Stimulated activated CD4-positive, alpha-beta T cell treated with anti-CD3 and anti-CD28 coated beads, Interleukin-1b, Interleukin-23, amount 100 ng/mL, for 1 hour (primary cell): ENCODE data around the gene RCAN1.
"Not testable (repeated sequence)": the region's sequence is repeated elsewhere in the genome, so short reads cannot be mapped to it uniquely, and the experiment has no call there.

Experiments
- DNase-seq, 2 donors: peaks; one replicate each; pipeline ENCODE4 v3.0.0-alpha.2; 2020; ENCODE audit warnings: low read depth in 2 of 2

The RCAN1 gene

GRCh38 chr21:34514576-34515115, 100.3 kb downstream of the RCAN1 start:
- no peak for DNase-seq

- no peak for DNase-seq
Measured at GRCh38 chr21:34513129-34513675, 101.7 kb downstream of the RCAN1 start.

GRCh38 chr21:34511787-34512455, 103.0 kb downstream of the RCAN1 start, which contains the start of gene KCNE1:
KCNE1 (minus strand) TSS chr21:34512210; CDS start chr21:34449634, 62,576 bp downstream.
- DNase-seq: no peak

GRCh38 chr21:34511181-34511580, 103.7 kb downstream of the RCAN1 start:
- no peak for DNase-seq

- peak in 1 of 2 donors; percentile 36 for DNase-seq
Measured at GRCh38 chr21:34510148-34511142, 104.5 kb downstream of the RCAN1 start.

- no peak for DNase-seq
Measured at GRCh38 chr21:34509151-34509550, 105.8 kb downstream of the RCAN1 start.

- no peak for DNase-seq
Measured at GRCh38 chr21:34504595-34504994, 110.3 kb downstream of the RCAN1 start.

- no peak for DNase-seq
Measured at GRCh38 chr21:34502480-34503106, 112.3 kb downstream of the RCAN1 start.

GRCh38 chr21:34501716-34502115, 113.2 kb downstream of the RCAN1 start:
- DNase-seq: no peak

GRCh38 chr21:34500191-34500590, 114.7 kb downstream of the RCAN1 start:
- no peak for DNase-seq

GRCh38 chr21:34499116-34499515, 115.8 kb downstream of the RCAN1 start:
- no peak for DNase-seq

- no peak for DNase-seq
Measured at GRCh38 chr21:34498623-34499022, 116.3 kb downstream of the RCAN1 start.

GRCh38 chr21:34483854-34484253, 131.1 kb downstream of the RCAN1 start:
- DNase-seq: not testable (repeated sequence)

- not testable (repeated sequence) for DNase-seq
Measured at GRCh38 chr21:34483435-34483834, 131.5 kb downstream of the RCAN1 start.

- not testable (repeated sequence) for DNase-seq
Measured at GRCh38 chr21:34467333-34467732, 147.6 kb downstream of the RCAN1 start.
